HG03378 (cell line): Measurements from ENCODE around the gene PPP1R1B.

Source experiments
- ATAC-seq: cut with Tn5 transposase; IDR thresholded peaks from one replicate; pipeline ENCODE4 v1.9.1; 2021; ENCODE audit warnings: mild to moderate bottlenecking, moderate library complexity; ENCODE audit not compliant: unreplicated experiment

The PPP1R1B gene

GRCh38 chr17:39651923-39652586, 25.3 kb downstream of the PPP1R1B start:
- ATAC-seq, result no peak

GRCh38 chr17:39652587-39653315, 26.0 kb downstream of the PPP1R1B start:
- no peak for ATAC-seq

DNA sequence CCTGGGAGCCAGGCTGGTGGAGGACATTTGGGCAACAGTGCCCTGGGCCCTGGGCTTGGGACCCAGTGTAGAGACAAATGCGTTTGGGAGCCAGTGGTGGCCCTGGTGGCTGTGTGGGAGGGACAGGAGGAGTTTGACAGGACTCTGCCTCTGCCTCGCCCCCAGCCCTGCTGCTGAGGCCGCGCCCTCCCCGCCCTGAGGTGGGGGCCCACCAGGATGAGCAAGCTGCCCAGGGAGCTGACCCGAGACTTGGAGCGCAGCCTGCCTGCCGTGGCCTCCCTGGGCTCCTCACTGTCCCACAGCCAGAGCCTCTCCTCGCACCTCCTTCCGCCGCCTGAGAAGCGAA, 26.5 kb downstream of the PPP1R1B start:
- no peak for ATAC-seq

- no peak for ATAC-seq
Observed at GRCh38 chr17:39653662-39654331, 27.0 kb downstream of the PPP1R1B start.

DNA sequence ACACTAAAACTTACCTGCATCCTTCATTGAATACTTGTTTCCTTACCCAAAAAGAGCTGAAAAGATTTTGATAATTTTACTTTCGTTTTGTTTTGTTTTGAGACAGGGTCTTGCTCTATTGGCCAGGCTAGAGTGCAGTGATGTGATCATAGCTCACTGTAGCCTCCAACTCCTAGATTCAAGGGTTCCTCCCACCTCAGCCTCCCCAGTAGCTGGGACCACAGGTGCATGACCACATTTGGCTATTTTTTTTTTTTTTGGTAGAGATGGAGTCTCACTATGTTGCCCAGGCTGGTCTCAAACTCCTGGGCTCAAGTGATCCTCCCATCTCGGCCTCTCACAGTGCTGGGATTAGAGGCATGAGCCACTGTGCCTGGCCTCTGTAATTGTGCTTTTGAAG, 28.4 kb downstream of the PPP1R1B start:
- no peak for ATAC-seq

DNA sequence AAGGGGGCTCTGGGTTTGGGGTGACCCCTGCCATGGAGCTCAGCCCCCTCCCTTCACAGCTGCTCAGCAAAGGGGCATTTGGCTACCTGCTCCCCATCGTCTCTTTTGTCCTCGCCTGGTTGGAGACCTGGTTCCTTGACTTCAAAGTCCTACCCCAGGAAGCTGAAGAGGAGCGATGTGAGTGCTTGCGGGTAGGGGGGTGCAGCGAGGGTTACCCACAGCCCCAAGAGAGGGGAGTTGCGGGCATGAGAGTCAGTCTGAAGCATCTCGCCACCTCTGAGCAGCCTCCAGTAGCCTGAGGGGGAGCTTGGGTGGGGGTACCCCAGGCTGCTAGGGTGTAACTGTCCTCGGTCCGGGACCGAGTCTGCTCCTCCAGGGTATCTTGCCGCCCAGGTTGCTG, 31.6 kb downstream of the PPP1R1B start:
- no peak for ATAC-seq

DNA sequence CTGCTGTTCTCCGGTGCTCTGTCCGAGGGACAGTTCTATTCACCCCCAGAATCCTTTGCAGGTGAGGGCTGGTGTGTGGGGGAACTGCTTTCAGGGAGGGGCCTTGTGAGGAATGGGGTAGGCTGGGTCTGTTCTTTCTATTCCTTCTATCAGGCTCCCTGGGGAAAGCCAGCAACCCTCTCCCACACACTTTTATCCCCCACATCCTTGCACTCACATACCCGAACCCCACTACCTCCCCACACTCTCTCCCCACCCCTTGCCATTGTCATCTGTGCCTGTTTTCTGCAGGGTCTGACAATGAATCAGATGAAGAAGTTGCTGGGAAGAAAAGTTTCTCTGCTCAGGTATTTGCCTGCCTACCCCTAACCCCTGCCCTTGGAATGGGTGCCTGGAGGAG, 32.0 kb downstream of the PPP1R1B start:
- ATAC-seq, result no peak

- ATAC-seq, result no peak
Observed at GRCh38 chr17:39659279-39660010, 32.7 kb downstream of the PPP1R1B start.

- no peak for ATAC-seq
Observed at GRCh38 chr17:39660011-39660360, 33.2 kb downstream of the PPP1R1B start.

DNA sequence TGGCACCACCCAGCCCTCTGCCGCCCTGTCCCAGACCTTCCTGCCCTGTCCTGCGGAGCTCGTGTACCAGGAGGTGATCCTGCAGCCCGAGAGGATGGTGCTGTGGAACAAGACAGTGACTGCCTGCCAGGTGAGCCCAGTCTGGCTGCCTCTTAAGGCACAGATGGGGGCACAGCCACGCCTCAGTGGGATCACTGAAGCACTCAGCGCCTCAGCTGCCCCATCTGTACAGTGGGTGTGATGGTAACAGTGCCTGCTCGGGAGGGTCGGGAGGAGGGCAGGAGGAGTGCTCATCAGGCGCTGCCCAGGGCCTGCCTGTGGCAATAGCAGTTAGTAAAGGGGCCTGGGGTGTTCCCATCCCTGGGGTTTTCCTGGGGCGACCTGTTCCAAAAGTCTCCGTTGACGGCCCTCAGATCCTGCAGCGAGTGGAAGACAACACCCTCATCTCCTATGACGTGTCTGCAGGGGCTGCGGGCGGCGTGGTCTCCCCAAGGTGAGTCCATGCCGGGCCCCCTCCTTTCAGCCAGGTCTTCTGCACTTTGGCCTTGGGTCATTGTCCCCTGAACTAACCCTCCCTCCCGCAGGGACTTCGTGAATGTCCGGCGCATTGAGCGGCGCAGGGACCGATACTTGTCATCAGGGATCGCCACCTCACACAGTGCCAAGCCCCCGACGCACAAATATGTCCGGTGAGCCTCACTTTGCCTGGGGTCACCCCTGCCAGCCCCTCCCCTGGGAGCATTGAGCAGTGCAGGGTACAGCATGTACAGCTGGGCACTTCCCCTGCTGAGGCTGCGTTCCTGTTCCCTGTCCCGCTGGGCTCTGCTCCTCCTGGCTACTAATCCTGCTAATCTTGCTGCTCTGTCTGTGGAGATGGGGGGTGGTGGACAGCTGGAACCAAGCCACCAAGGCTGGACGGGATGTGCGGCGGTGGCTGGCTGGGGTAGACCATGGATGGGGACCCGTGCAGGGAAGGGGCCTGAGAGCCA, 33.9 kb downstream of the PPP1R1B start:
- no peak for ATAC-seq

- ATAC-seq, result no peak
Observed at GRCh38 chr17:39661744-39662541, 35.2 kb downstream of the PPP1R1B start.

- ATAC-seq, result no peak
Observed at GRCh38 chr17:39662551-39663339, 36.0 kb downstream of the PPP1R1B start.

DNA sequence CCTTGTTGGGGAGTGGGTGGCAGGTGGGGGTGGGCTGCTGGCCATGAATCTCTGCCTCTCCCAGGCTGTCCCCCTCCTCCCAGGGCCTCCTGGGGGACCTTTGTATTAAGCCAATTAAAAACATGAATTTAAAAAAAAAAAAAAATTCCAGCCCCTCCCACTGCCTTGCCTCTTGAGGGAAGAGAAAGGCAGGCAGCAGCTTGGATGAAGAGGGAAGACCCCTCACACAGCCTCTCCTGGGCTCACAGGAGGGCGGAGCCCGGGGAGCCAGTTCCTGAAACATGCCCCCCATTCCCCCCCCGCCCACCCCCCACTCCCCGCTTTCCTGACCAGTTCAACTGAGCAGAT, 36.6 kb downstream of the PPP1R1B start:
- no peak for ATAC-seq

GRCh38 chr17:39663688-39664580, 37.2 kb downstream of the PPP1R1B start:
- ATAC-seq, result no peak

GRCh38 chr17:39664581-39665561, 38.1 kb downstream of the PPP1R1B start, which contains the start of gene TCAP:
Gene TCAP (plus strand): TSS chr17:39665349. CDS start chr17:39665360, 11 bp downstream.
- no peak for ATAC-seq

GRCh38 chr17:39665642-39666224, 39.0 kb downstream of the PPP1R1B start:
- no peak for ATAC-seq
